ENCODE data around the gene DDX46. TPM values are rescaled to one million over a fixed set of nuclear protein-coding genes. Genes with fewer than 3 reads are reported as not detected.
A peak's percentile ranks its signal among the peaks of the same experiment; 100 is the strongest.
"Not testable (repeated sequence)": the region's sequence is repeated elsewhere in the genome, so short reads cannot be mapped to it uniquely, and the experiment has no call there.

Gene DDX46
- total RNA-seq, 1 donor from 2014 or later: 66.3 TPM

GRCh38 chr5:134851307-134851923 lies 92.8 kb downstream of the DDX46 start:
- Mint-ChIP-seq H3K36me3 (peaks cover 19% of the 10 kb centered on the region), H3K4me3 (peak overlapping the region; percentile 47)

GRCh38 chr5:134856465-134856864 lies 97.9 kb downstream of the DDX46 start:
- DNase-seq (ENCODE audit: extremely low spot score, unreplicated experiment); H3K9me3 Mint-ChIP-seq; H3K27ac Mint-ChIP-seq; H3K4me3 Mint-ChIP-seq; H3K27me3 Mint-ChIP-seq; H3K4me1 Mint-ChIP-seq (ENCODE audit: unreplicated experiment): not testable (repeated sequence)
- H3K36me3 Mint-ChIP-seq: peaks cover 25% of the 10 kb centered on the region

More at GRCh38 chr5:134851307-134851923, 92.8 kb downstream of the DDX46 start:
- peak; percentile 56 for TF ChIP-seq CTCF (conservative IDR thresholded peaks at IDR 0.05)
- H3K4me1 Mint-ChIP-seq (ENCODE audit: unreplicated experiment): peaks cover 14% of the 10 kb centered on the region
- no peaks in the 10 kb centered on the region for H3K9me3 Mint-ChIP-seq
- H3K27ac Mint-ChIP-seq: peak overlapping the region; percentile 63
- no peak for DNase-seq (ENCODE audit: extremely low spot score, unreplicated experiment)
- no peaks in the 10 kb centered on the region for H3K27me3 Mint-ChIP-seq

- Mint-ChIP-seq H3K36me3 (peaks cover 25% of the 10 kb centered on the region), H3K27me3 (no peaks in the 10 kb centered on the region), H3K4me1 (ENCODE audit: unreplicated experiment) (no peaks in the 10 kb centered on the region), H3K4me3 (no peak overlapping the region), H3K27ac (no peak overlapping the region), H3K9me3 (no peaks in the 10 kb centered on the region)
- no peak for DNase-seq (ENCODE audit: extremely low spot score, unreplicated experiment)
- TF ChIP-seq CTCF (conservative IDR thresholded peaks at IDR 0.05): no peak
Measured at GRCh38 chr5:134857401-134857800, 98.8 kb downstream of the DDX46 start.

- no peak for TF ChIP-seq CTCF (conservative IDR thresholded peaks at IDR 0.05)
- H3K9me3 Mint-ChIP-seq: no peaks in the 10 kb centered on the region
- H3K4me1 Mint-ChIP-seq (ENCODE audit: unreplicated experiment): no peaks in the 10 kb centered on the region
- H3K4me3 Mint-ChIP-seq: no peak overlapping the region
- no peaks in the 10 kb centered on the region for H3K27me3 Mint-ChIP-seq
- peaks cover 7% of the 10 kb centered on the region for H3K36me3 Mint-ChIP-seq
- H3K27ac Mint-ChIP-seq: no peak overlapping the region
- no peak for DNase-seq (ENCODE audit: extremely low spot score, unreplicated experiment)
Measured at GRCh38 chr5:134864707-134865106, 106.1 kb downstream of the DDX46 start.

- Mint-ChIP-seq H3K4me1 (ENCODE audit: unreplicated experiment) (peaks cover 16% of the 10 kb centered on the region), H3K27ac (peak overlapping the region; percentile 89), H3K9me3 (no peaks in the 10 kb centered on the region), H3K36me3 (peaks cover 8% of the 10 kb centered on the region), H3K27me3 (no peaks in the 10 kb centered on the region), H3K4me3 (peak overlapping the region; percentile 97)
- no peak for DNase-seq (ENCODE audit: extremely low spot score, unreplicated experiment)
- no peak for TF ChIP-seq CTCF (conservative IDR thresholded peaks at IDR 0.05)
Measured at GRCh38 chr5:134873494-134873893, 114.9 kb downstream of the DDX46 start.

- no peaks in the 10 kb centered on the region for H3K27me3 Mint-ChIP-seq
- no peaks in the 10 kb centered on the region for H3K9me3 Mint-ChIP-seq
- peaks cover 20% of the 10 kb centered on the region for H3K4me1 Mint-ChIP-seq (ENCODE audit: unreplicated experiment)
- H3K27ac Mint-ChIP-seq: peak within 1 kb of the TSS; percentile 89
- peak; percentile 90 for DNase-seq (ENCODE audit: extremely low spot score, unreplicated experiment)
- no peak for TF ChIP-seq CTCF (conservative IDR thresholded peaks at IDR 0.05)
- peak within 1 kb of the TSS; percentile 97 for H3K4me3 Mint-ChIP-seq
- H3K36me3 Mint-ChIP-seq: peaks cover 8% of the 10 kb centered on the region
Measured at GRCh38 chr5:134873987-134874830, 115.6 kb downstream of the DDX46 start, which contains the start of gene TXNDC15. Gene TXNDC15, plus strand, starts transcription at chr5:134874371. Its CDS starts 57 bp downstream, at chr5:134874428.
